Measurements from ENCODE around the gene SLX4IP. TPM values are rescaled to one million over a fixed set of nuclear protein-coding genes. Genes with fewer than 3 reads are reported as not detected.

Gene SLX4IP
- total and polyA plus RNA-seq, 2 of the 13 experiments (the other 11 are each of a cell fraction or from before 2014, with no cell fraction given): 3.6 to 7.3 TPM

GRCh38 chr20:10671221-10671918 lies 236.3 kb downstream of the SLX4IP start (continued):
- TF ChIP-seq ZNF607 (CRISPR knock-in tag; IDR thresholded peaks at IDR 0.05; ENCODE audit: borderline replicate concordance) (peak; percentile 50; the same call in 1 of the 2 replicates), ESRRA (CRISPR knock-in tag; IDR thresholded peaks at IDR 0.05; ENCODE audit: low read depth) (no peak), NR2C2 (CRISPR knock-in tag; IDR thresholded peaks at IDR 0.05; ENCODE audit: borderline replicate concordance) (no peak; the same call in 1 of the 2 replicates), FOXM1 (CRISPR knock-in tag; IDR thresholded peaks at IDR 0.05) (no peak), FOXA3 (CRISPR knock-in tag; IDR thresholded peaks at IDR 0.05) (peak; percentile 50), FOXP1 (IDR thresholded peaks at IDR 0.05) (no peak), FOXP1 (CRISPR knock-in tag; IDR thresholded peaks at IDR 0.05) (peak; percentile 26; the same call in 1 of the 2 replicates), CHD2 (IDR thresholded peaks at IDR 0.05; ENCODE audit: low read depth, low read length) (no peak), GATAD1 (CRISPR knock-in tag; IDR thresholded peaks at IDR 0.05) (peak; percentile 67), SATB2 (CRISPR knock-in tag; IDR thresholded peaks at IDR 0.05) (no peak), PLRG1 (conservative IDR thresholded peaks at IDR 0.05) (no peak), ZNF782 (CRISPR knock-in tag; IDR thresholded peaks at IDR 0.05; ENCODE audit: borderline replicate concordance) (no peak), ZNF788 (CRISPR knock-in tag; IDR thresholded peaks at IDR 0.05; ENCODE audit: borderline replicate concordance) (peak; percentile 55; the same call in 1 of the 2 replicates), ZNF749 (CRISPR knock-in tag; IDR thresholded peaks at IDR 0.05; ENCODE audit: borderline replicate concordance) (no peak), ZC3H4 (CRISPR knock-in tag; IDR thresholded peaks at IDR 0.05; ENCODE audit: borderline replicate concordance) (0 out of 2 replicates have a peak, but pooled peaks have one; percentile 57), ZNF24 (IDR thresholded peaks at IDR 0.05) (no peak), KAT7 (CRISPR knock-in tag; IDR thresholded peaks at IDR 0.05; ENCODE audit: borderline replicate concordance) (no peak), REXO4 (CRISPR knock-in tag; IDR thresholded peaks at IDR 0.05; ENCODE audit: borderline replicate concordance) (no peak), SIX4 (CRISPR knock-in tag; IDR thresholded peaks at IDR 0.05) (peak; percentile 42; the same call in 1 of the 2 replicates), MATR3 (CRISPR knock-in tag; IDR thresholded peaks at IDR 0.05) (no peak), IKZF4 (CRISPR knock-in tag; IDR thresholded peaks at IDR 0.05; ENCODE audit: borderline replicate concordance, low read depth, not compliant biosample characterization) (peak; percentile 66), MBD4 (IDR thresholded peaks at IDR 0.05; ENCODE audit: borderline replicate concordance, low read length) (no peak), NRL (CRISPR knock-in tag; IDR thresholded peaks at IDR 0.05; ENCODE audit: borderline replicate concordance) (no peak; the same call in 1 of the 2 replicates), PRMT3 (CRISPR knock-in tag; IDR thresholded peaks at IDR 0.05; ENCODE audit: borderline replicate concordance, low read depth) (no peak), RARG (CRISPR knock-in tag; IDR thresholded peaks at IDR 0.05; ENCODE audit: low read depth) (no peak), MTF2 (CRISPR knock-in tag; IDR thresholded peaks at IDR 0.05; ENCODE audit: borderline replicate concordance) (no peak), CEBPG (CRISPR knock-in tag; IDR thresholded peaks at IDR 0.05) (peak; percentile 60), ZNF615 (CRISPR knock-in tag; IDR thresholded peaks at IDR 0.05; ENCODE audit: borderline replicate concordance) (peak; percentile 80)
- TF ChIP-seq, protein P1, sequence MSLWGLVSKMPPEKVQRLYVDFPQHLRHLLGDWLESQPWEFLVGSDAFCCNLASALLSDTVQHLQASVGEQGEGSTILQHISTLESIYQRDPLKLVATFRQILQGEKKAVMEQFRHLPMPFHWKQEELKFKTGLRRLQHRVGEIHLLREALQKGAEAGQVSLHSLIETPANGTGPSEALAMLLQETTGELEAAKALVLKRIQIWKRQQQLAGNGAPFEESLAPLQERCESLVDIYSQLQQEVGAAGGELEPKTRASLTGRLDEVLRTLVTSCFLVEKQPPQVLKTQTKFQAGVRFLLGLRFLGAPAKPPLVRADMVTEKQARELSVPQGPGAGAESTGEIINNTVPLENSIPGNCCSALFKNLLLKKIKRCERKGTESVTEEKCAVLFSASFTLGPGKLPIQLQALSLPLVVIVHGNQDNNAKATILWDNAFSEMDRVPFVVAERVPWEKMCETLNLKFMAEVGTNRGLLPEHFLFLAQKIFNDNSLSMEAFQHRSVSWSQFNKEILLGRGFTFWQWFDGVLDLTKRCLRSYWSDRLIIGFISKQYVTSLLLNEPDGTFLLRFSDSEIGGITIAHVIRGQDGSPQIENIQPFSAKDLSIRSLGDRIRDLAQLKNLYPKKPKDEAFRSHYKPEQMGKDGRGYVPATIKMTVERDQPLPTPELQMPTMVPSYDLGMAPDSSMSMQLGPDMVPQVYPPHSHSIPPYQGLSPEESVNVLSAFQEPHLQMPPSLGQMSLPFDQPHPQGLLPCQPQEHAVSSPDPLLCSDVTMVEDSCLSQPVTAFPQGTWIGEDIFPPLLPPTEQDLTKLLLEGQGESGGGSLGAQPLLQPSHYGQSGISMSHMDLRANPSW (CRISPR knock-in tag; IDR thresholded peaks at IDR 0.05; ENCODE audit: borderline replicate concordance): no peak
- TF ChIP-seq, protein P2, sequence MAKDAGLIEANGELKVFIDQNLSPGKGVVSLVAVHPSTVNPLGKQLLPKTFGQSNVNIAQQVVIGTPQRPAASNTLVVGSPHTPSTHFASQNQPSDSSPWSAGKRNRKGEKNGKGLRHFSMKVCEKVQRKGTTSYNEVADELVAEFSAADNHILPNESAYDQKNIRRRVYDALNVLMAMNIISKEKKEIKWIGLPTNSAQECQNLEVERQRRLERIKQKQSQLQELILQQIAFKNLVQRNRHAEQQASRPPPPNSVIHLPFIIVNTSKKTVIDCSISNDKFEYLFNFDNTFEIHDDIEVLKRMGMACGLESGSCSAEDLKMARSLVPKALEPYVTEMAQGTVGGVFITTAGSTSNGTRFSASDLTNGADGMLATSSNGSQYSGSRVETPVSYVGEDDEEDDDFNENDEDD (CRISPR knock-in tag; IDR thresholded peaks at IDR 0.05; ENCODE audit: borderline replicate concordance): peak; percentile 88; the same call in 1 of the 2 replicates
